Left lobe of liver (tissue), 2 donors: ENCODE data around the gene BBOX1. TPM values are rescaled to one million over a fixed set of nuclear protein-coding genes. Genes with fewer than 3 reads are reported as not detected.
"Not testable (repeated sequence)": the region's sequence is repeated elsewhere in the genome, so short reads cannot be mapped to it uniquely, and the experiment has no call there.

Experiments used
- ATAC-seq: fragments of 200-7000 bp; cut with Tn5 transposase; one replicate; pipeline ENCODE4 v1.9.1; 2020; ENCODE audit warnings: mild to moderate bottlenecking, moderate library complexity
- DNase-seq: peaks from one replicate; pipeline ENCODE4 v3.0.0-alpha.2; 2020; ENCODE audit warnings: low spot score
- total RNA-seq: library from RNA; stranded (reverse); gene quantifications from one replicate; pipeline ENCODE4 v1.2.1, GENCODE V29; 2021
- donor health status: DM: no; HTN: no; CAD: no; lungs with moderate emphysema.
- donor health status: DM: no; HTN: yes; CAD: no.

The BBOX1 gene
- total RNA-seq: 22.6 TPM

- peak; percentile 94 for ATAC-seq
- no peak for DNase-seq
Observed at GRCh38 chr11:27040302-27041115, at the start of gene BBOX1. TSS of gene BBOX1 (plus strand) at chr11:27040815. CDS start at chr11:27055431, 14,616 bp downstream.

GRCh38 chr11:26992031-26992541 is 48.5 kb upstream of the BBOX1 start:
- no peak for DNase-seq
- no peak for ATAC-seq

GRCh38 chr11:26993965-26994457 is 46.6 kb upstream of the BBOX1 start, which contains the start of gene FIBIN:
TSS of gene FIBIN (plus strand) at chr11:26994112. CDS start at chr11:26994527, 415 bp downstream.
- DNase-seq: peak; percentile 48

GRCh38 chr11:26994631-26995095 is 46.0 kb upstream of the BBOX1 start:
- peak; percentile 63 for DNase-seq
- peak; percentile 90 for ATAC-seq

More at GRCh38 chr11:26993965-26994457, 46.6 kb upstream of the BBOX1 start, which contains the start of gene FIBIN:
- ATAC-seq: peak; percentile 81

GRCh38 chr11:26995701-26996460 is 44.7 kb upstream of the BBOX1 start:
- ATAC-seq: no peak
- no peak for DNase-seq

- ATAC-seq (no peak), DNase-seq (no peak)
Observed at GRCh38 chr11:26997378-26997777, 43.2 kb upstream of the BBOX1 start.

- not testable (repeated sequence) for DNase-seq, ATAC-seq
Observed at GRCh38 chr11:27001136-27001730, 39.4 kb upstream of the BBOX1 start.

GRCh38 chr11:27002431-27002830 is 38.2 kb upstream of the BBOX1 start:
- DNase-seq (no peak), ATAC-seq (no peak)

GRCh38 chr11:27002838-27003237 is 37.8 kb upstream of the BBOX1 start:
- no peak for DNase-seq
- no peak for ATAC-seq

GRCh38 chr11:27004103-27004502 is 36.5 kb upstream of the BBOX1 start:
- DNase-seq: no peak
- no peak for ATAC-seq

GRCh38 chr11:27008811-27009535 is 31.6 kb upstream of the BBOX1 start:
- ATAC-seq (no peak), DNase-seq (no peak)

GRCh38 chr11:27011560-27012233 is 28.9 kb upstream of the BBOX1 start:
- DNase-seq (no peak), ATAC-seq (no peak)

- DNase-seq: no peak
Observed at GRCh38 chr11:27012234-27012921, 28.2 kb upstream of the BBOX1 start.

GRCh38 chr11:27013781-27014361 is 26.7 kb upstream of the BBOX1 start:
- ATAC-seq (no peak), DNase-seq (no peak)

More at GRCh38 chr11:27012234-27012921, 28.2 kb upstream of the BBOX1 start:
- ATAC-seq: no peak

- ATAC-seq (no peak), DNase-seq (no peak)
Observed at GRCh38 chr11:27018902-27019529, 21.6 kb upstream of the BBOX1 start.

GRCh38 chr11:27020751-27021150 is 19.9 kb upstream of the BBOX1 start:
- ATAC-seq (no peak), DNase-seq (no peak)

GRCh38 chr11:27022659-27023251 is 17.9 kb upstream of the BBOX1 start:
- no peak for ATAC-seq
- DNase-seq: no peak

- ATAC-seq: peak; percentile 66
Observed at GRCh38 chr11:27024865-27025264, 15.8 kb upstream of the BBOX1 start.

More at GRCh38 chr11:27024865-27025264, 15.8 kb upstream of the BBOX1 start:
- no peak for DNase-seq
